Effector memory CD4-positive, alpha-beta T cell (primary cell): Measurements from ENCODE around the gene TYRP1.

ENCODE experiments used
- DNase-seq, 3 donors: peaks; one replicate each; pipeline ENCODE4 v3.0.0-alpha.2; 2020
- H3K27ac ChIP-seq: 2 replicates; pipeline ENCODE4 v1.7.0; 2013; ENCODE audit warnings: mild to moderate bottlenecking, low read length, moderate library complexity; ENCODE audit not compliant: insufficient read depth, poor library complexity, severe bottlenecking
- H3K27me3 ChIP-seq: replicated peaks from 2 replicates; pipeline ENCODE4 v1.7.0; 2013; ENCODE audit warnings: mild to moderate bottlenecking, low read length; ENCODE audit not compliant: insufficient read depth, control insufficient read depth, poor library complexity, severe bottlenecking
- H3K36me3 ChIP-seq: 2 replicates; pipeline ENCODE4 v1.7.0; 2013; ENCODE audit warnings: mild to moderate bottlenecking, low read length, moderate library complexity; ENCODE audit not compliant: control insufficient read depth, insufficient read depth
- H3K4me1 ChIP-seq: 2 replicates; pipeline ENCODE4 v1.7.0; 2013; ENCODE audit warnings: low read length, mild to moderate bottlenecking; ENCODE audit not compliant: control insufficient read depth, insufficient read depth, poor library complexity, severe bottlenecking
- H3K4me3 ChIP-seq: 2 replicates; pipeline ENCODE4 v1.7.0; 2013; ENCODE audit warnings: low read length, low read depth, mild to moderate bottlenecking; ENCODE audit not compliant: insufficient read depth, poor library complexity, severe bottlenecking
- H3K9me3 ChIP-seq: 2 replicates; pipeline ENCODE4 v1.7.0; 2013; ENCODE audit warnings: mild to moderate bottlenecking, low read length, moderate library complexity; ENCODE audit not compliant: control insufficient read depth

The TYRP1 gene

GRCh38 chr9:12694013-12694412 lies 828 bp downstream of the TYRP1 start:
- H3K4me3 ChIP-seq: no peak overlapping the region
- no peaks in the 10 kb centered on the region for H3K4me1 ChIP-seq
- no peak for DNase-seq
- no peak overlapping the region for H3K27ac ChIP-seq
- H3K36me3 ChIP-seq: no peaks in the 10 kb centered on the region
- H3K27me3 ChIP-seq: no peaks in the 10 kb centered on the region
- no peaks in the 10 kb centered on the region for H3K9me3 ChIP-seq

DNA sequence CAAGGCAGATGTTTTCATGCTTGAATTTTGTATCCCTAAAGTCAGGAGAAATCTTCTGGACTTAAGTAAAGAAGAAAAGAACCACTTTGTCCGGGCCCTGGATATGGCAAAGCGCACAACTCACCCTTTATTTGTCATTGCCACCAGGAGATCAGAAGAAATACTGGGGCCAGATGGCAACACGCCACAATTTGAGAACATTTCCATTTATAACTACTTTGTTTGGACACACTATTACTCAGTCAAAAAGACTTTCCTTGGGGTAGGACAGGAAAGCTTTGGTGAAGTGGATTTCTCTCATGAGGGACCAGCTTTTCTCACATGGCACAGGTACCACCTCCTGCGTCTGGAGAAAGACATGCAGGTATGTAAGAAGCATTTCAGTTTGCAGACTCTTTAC lies 2.3 kb downstream of the TYRP1 start:
- Histone ChIP-seq H3K36me3 (no peaks in the 10 kb centered on the region), H3K27me3 (no peaks in the 10 kb centered on the region), H3K27ac (no peak overlapping the region), H3K4me3 (no peak overlapping the region), H3K4me1 (no peaks in the 10 kb centered on the region), H3K9me3 (no peaks in the 10 kb centered on the region)
- DNase-seq: no peak

DNA sequence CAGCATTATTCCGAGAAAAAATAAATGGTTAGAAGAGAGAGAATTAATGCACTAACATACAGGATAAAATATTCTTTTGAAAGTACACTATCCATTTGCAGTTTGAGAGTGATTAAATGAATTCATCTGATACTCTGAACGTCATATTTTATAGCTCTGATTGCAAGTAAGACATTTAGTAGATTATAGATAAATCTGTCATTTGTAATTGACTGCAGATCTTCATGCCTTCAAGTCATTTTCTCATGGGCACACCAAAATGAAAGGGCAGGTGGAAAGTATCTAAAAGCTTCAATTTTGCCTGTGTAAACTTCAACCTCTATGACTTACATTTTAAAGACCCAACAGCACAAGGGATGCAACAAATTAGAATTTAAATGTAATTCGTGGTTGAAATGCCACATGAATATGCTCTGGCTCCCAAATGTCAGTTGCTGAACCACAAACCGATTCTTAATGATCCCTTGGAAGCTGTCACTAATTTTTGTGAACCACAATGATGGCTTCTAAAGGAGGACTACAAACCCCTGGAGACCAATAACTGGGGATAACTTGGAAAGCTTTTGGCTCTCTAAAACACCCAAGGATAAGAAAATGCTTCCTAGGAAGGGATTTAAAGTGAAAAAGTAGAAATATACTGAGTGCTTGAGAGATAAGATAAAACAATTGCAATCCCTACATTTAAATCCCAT lies 3.9 kb downstream of the TYRP1 start:
- no peak overlapping the region for H3K4me3 ChIP-seq
- no peaks in the 10 kb centered on the region for H3K9me3 ChIP-seq
- DNase-seq: no peak
- H3K27me3 ChIP-seq: no peaks in the 10 kb centered on the region
- H3K4me1 ChIP-seq: no peaks in the 10 kb centered on the region
- H3K36me3 ChIP-seq: no peaks in the 10 kb centered on the region
- no peak overlapping the region for H3K27ac ChIP-seq

DNA sequence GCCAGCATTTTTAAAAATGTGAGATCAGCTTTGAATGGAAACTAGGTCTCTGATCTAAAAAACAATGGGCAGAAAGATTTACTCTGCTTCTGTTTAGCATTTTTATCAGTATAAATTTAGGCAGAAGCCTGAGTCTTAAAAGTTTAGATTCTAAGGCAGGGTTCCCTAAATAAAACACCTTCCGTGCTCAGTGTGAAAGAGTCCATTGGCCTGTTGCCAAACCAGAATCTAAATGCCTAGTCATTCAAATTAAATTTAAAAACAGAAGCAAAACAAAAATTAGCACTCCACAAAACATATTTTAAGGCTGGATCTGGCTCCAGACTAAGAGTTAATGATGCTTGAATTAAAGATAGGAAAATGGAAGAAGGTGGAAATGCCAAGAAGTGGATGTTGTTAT lies 4.5 kb downstream of the TYRP1 start:
- Histone ChIP-seq H3K27me3 (no peaks in the 10 kb centered on the region), H3K4me3 (no peak overlapping the region)
- no peak for DNase-seq

DNA sequence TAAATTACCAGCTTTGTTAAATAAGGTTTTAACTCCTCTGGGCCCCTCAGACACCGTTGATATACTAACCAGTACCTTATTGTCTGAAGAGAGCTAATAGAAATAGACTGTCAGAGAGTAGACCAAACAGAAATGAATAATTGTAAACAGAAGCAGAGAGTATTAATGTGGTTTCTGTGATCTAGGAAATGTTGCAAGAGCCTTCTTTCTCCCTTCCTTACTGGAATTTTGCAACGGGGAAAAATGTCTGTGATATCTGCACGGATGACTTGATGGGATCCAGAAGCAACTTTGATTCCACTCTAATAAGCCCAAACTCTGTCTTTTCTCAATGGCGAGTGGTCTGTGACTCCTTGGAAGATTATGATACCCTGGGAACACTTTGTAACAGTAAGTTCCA lies 5.1 kb downstream of the TYRP1 start:
- no peak overlapping the region for H3K4me3 ChIP-seq
- no peak overlapping the region for H3K27ac ChIP-seq
- H3K4me1 ChIP-seq: no peaks in the 10 kb centered on the region
- H3K27me3 ChIP-seq: no peaks in the 10 kb centered on the region
- no peak for DNase-seq
- H3K36me3 ChIP-seq: no peaks in the 10 kb centered on the region
- no peaks in the 10 kb centered on the region for H3K9me3 ChIP-seq

More for the DNA sequence above, 4.5 kb downstream of the TYRP1 start:
- H3K4me1 ChIP-seq: no peaks in the 10 kb centered on the region
- no peaks in the 10 kb centered on the region for H3K9me3 ChIP-seq
- no peaks in the 10 kb centered on the region for H3K36me3 ChIP-seq
- no peak overlapping the region for H3K27ac ChIP-seq

- Histone ChIP-seq H3K27ac (no peak overlapping the region), H3K27me3 (no peaks in the 10 kb centered on the region), H3K36me3 (no peaks in the 10 kb centered on the region), H3K4me3 (no peak overlapping the region), H3K9me3 (no peaks in the 10 kb centered on the region), H3K4me1 (no peaks in the 10 kb centered on the region)
- no peak for DNase-seq
These were observed 5.8 kb downstream of the TYRP1 start for GRCh38 chr9:12698986-12699385.

GRCh38 chr9:12699529-12699928 lies 6.3 kb downstream of the TYRP1 start:
- Histone ChIP-seq H3K36me3 (no peaks in the 10 kb centered on the region), H3K4me3 (no peak overlapping the region), H3K9me3 (no peaks in the 10 kb centered on the region), H3K27me3 (no peaks in the 10 kb centered on the region), H3K27ac (no peak overlapping the region), H3K4me1 (no peaks in the 10 kb centered on the region)
- no peak for DNase-seq

GRCh38 chr9:12701126-12701525 lies 7.9 kb downstream of the TYRP1 start:
- H3K4me3 ChIP-seq: no peak overlapping the region
- H3K27ac ChIP-seq: no peak overlapping the region
- H3K9me3 ChIP-seq: no peaks in the 10 kb centered on the region
- no peaks in the 10 kb centered on the region for H3K36me3 ChIP-seq
- no peak for DNase-seq
- H3K4me1 ChIP-seq: no peaks in the 10 kb centered on the region
- no peaks in the 10 kb centered on the region for H3K27me3 ChIP-seq

GRCh38 chr9:12702160-12702758 lies 9.1 kb downstream of the TYRP1 start:
- Histone ChIP-seq H3K27me3 (no peaks in the 10 kb centered on the region), H3K36me3 (no peaks in the 10 kb centered on the region), H3K4me1 (no peaks in the 10 kb centered on the region), H3K4me3 (no peak overlapping the region), H3K9me3 (no peaks in the 10 kb centered on the region), H3K27ac (no peak overlapping the region)
- DNase-seq: no peak

GRCh38 chr9:12703996-12704395 lies 10.8 kb downstream of the TYRP1 start:
- Histone ChIP-seq H3K27ac (no peak overlapping the region), H3K36me3 (no peaks in the 10 kb centered on the region), H3K4me1 (no peaks in the 10 kb centered on the region), H3K27me3 (no peaks in the 10 kb centered on the region), H3K9me3 (no peaks in the 10 kb centered on the region), H3K4me3 (no peak overlapping the region)
- no peak for DNase-seq
